Naive thymus-derived CD8-positive, alpha-beta T cell (primary cell): Measurements from ENCODE around the gene FAM83F. TPM values are rescaled to one million over a fixed set of nuclear protein-coding genes. Genes with fewer than 3 reads are reported as not detected.
A peak's percentile ranks its signal among the peaks of the same experiment; 100 is the strongest.
"Not testable (repeated sequence)": the region's sequence is repeated elsewhere in the genome, so short reads cannot be mapped to it uniquely, and the experiment has no call there.

Source experiments
- ATAC-seq, 2 donors: fragments of 150-1000 bp; cut with Tn5 transposase in 1 of 2; sonication (Bioruptor Pico), chemical (Tn5 transposase) in 1 of 2; 1 replicate in 1 of 2; 2 replicates in 1 of 2; pipeline ENCODE4 v1.10.0; 2021; ENCODE audit warnings: mild to moderate bottlenecking in 2 of 2, moderate library complexity in 2 of 2
- POLR2A ChIA-PET: fragments of 350-600 bp; sonication (Branson Sonifier 250); formaldehyde crosslinking; loops from one replicate; lab custom pipeline; 2021; ENCODE audit warnings: antibody characterized with exemption; lab: Charles Lee
- DNase-seq, 10 donors: peaks; one replicate each; pipeline versions ENCODE4 v3.0.0 to v3.0.0-alpha.2; 2020 to 2022
- H3K27ac Mint-ChIP-seq, 10 donors: one replicate each; pipeline ENCODE4 v1.8.0; 2020 to 2022; ENCODE audit warnings: mild to moderate bottlenecking in 10 of 10, mixed read lengths in 10 of 10, moderate library complexity in 4 of 10, inconsistent platforms in 1 of 10
- H3K27me3 Mint-ChIP-seq, 5 donors: one replicate each; pipeline ENCODE4 v1.8.0; 2021 to 2022; ENCODE audit warnings: mixed read lengths in 5 of 5
- H3K36me3 Mint-ChIP-seq, 3 donors: one replicate each; pipeline ENCODE4 v1.8.0; 2020 to 2022; ENCODE audit warnings: mixed read lengths in 3 of 3, mild to moderate bottlenecking in 2 of 3, inconsistent platforms in 1 of 3
- H3K4me1 Mint-ChIP-seq, 4 donors: one replicate each; pipeline ENCODE4 v1.8.0; 2021 to 2022; ENCODE audit warnings: mixed read lengths in 4 of 4
- H3K4me3 Mint-ChIP-seq, 10 donors: one replicate each; pipeline ENCODE4 v1.8.0; 2020 to 2022; ENCODE audit warnings: mild to moderate bottlenecking in 10 of 10, mixed read lengths in 10 of 10, moderate library complexity in 6 of 10, inconsistent platforms in 1 of 10
- H3K9me3 Mint-ChIP-seq, 9 donors: one replicate each; pipeline ENCODE4 v1.8.0; 2020 to 2022; ENCODE audit warnings: mixed read lengths in 9 of 9, mild to moderate bottlenecking in 3 of 9, inconsistent platforms in 1 of 9, moderate library complexity in 1 of 9
- polyA plus RNA-seq, 3 donors: library from polyadenylated mRNA; unstranded; fragments of 300-500 nt; fragmentation: Illumina TruSeq; gene quantifications; one replicate each; pipeline ENCODE4 v1.2.3, GENCODE V29; 2021
- total RNA-seq, 8 experiments: library from RNA in 2 of 8; stranded (reverse) in 2 of 8; gene quantifications; one replicate each; pipeline ENCODE4 v1.2.3 and lab custom pipeline; 2021 to 2026

Gene FAM83F
- total and polyA plus RNA-seq, 5 experiments from 2014 or later, result 0.01 to 1.2 (median 0.22) TPM; not detected in 1

DNA sequence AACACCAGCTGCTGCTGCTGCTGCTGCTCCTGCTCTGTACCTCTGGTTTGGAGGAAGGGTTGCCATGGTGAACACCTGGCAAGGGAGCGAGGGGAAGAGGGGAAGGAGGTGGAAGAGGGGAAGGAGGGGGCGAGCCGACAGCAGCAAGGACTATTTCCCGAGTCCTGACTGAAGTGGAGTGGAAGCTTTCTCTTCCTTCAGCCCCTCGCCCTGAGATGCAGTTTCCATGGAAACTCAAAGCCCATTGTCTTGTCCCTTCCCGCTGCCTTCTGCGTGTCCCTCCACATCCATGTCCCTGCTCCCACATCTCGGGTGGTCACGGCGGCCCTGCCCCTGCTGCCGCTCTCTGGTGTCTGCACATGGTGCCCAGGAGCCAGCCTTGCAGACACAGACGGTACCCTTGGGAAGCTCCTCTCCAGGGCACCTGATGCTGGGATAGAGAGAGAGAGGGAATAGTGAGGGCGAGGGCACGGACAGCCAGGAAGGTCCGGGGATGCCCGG is 28.6 kb downstream of the FAM83F start:
- H3K4me3 Mint-ChIP-seq, result no peak overlapping the region
- no peak for DNase-seq
- no peaks in the 10 kb centered on the region for H3K9me3 Mint-ChIP-seq
- H3K27ac Mint-ChIP-seq, result no peak overlapping the region
- POLR2A ChIA-PET, result interaction anchor here (0.6 to 3.8 kb wide), 4 partner anchors 36 to 489 kb away, joined by 3 to 22 read pairs (median 3); no protein-coding TSS in a partner anchor
- no peaks in the 10 kb centered on the region for H3K36me3 Mint-ChIP-seq
- H3K4me1 Mint-ChIP-seq, result peaks cover 2 to 8% (median 6%) of the 10 kb centered on the region in 4 donors
- no peaks in the 10 kb centered on the region for H3K27me3 Mint-ChIP-seq
- ATAC-seq, result no peak

DNA sequence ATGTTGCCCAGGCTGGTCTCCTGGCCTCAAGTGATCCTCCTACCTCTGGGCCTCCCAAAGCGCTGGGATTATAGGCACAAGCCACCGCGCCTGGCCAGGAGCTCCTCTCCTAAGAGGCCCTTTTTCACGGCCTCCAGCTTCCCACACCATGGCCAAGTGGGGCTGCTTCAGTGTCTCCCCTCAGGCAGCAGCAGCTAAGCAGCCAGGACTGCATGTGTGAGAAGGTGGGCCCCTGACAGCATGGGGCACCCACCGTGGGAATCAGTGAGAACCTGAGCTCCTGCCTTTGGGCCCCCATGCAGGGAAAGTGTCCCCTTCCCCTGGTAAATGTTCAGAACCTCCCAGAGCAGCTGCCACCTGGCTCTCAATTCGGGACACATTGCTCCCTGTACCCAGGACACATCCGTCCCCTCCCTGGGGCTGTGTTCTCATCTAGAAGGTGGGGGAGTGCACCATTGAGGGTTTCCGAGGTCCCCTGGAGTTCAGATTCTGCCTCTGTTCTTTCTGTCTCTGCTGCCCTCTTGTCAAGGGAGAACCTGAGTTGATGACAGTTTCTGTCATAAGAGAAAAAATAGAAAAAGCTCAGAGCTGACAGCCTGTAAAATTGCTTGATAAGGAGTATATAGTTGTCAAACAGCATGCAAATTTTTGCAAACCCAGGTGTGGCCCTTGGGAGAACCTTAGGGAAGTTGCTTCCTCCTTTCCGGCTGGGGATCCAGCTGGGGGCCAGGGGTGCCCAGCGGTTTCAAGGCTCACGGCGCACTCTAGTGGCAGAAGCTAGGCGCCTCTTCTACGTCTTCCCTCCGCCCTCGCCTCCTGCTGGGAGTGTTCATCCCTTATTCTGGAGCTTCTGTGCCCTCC is 29.7 kb downstream of the FAM83F start:
- no peaks in the 10 kb centered on the region for H3K36me3 Mint-ChIP-seq
- H3K27ac Mint-ChIP-seq, result peak overlapping the region in 4 of 10 donors; percentile 41 to 72 (median 48)
- peak; percentile 74 to 93 for ATAC-seq

DNA sequence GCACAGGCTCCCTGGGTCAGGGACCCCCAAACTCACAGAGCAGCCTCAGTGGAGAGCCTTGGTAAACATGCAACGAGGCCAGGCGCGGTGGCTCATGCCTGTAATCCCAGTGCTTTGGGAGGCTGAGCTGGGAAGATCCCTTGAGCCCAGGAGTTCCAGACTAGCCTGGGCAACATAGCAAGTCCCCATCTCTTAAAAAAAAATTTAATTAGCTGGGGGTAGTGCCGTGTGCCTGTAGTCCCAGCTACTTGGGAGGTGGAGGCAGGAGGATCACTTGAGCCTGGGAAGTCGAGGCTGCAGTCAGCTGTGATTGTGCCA is 30.3 kb downstream of the FAM83F start:
- H3K27me3 Mint-ChIP-seq, H3K9me3 Mint-ChIP-seq, H3K4me3 Mint-ChIP-seq, H3K4me1 Mint-ChIP-seq, H3K36me3 Mint-ChIP-seq, DNase-seq, ATAC-seq: not testable (repeated sequence)
- POLR2A ChIA-PET, result interaction anchor here (0.8 to 3.8 kb wide), 11 partner anchors 18 to 505 kb away, joined by 3 to 22 read pairs (median 4); partner anchors contain the start of gene ATF4
- H3K27ac Mint-ChIP-seq, result peak overlapping the region in 1 of 10 donors; percentile 52

More for the DNA sequence above, 29.7 kb downstream of the FAM83F start:
- no peaks in the 10 kb centered on the region for H3K9me3 Mint-ChIP-seq
- POLR2A ChIA-PET, result interaction anchor here (0.6 to 3.8 kb wide), 13 partner anchors 19 to 504 kb away, joined by 3 to 22 read pairs (median 4); partner anchors contain the start of gene ATF4
- no peak overlapping the region for H3K4me3 Mint-ChIP-seq
- H3K27me3 Mint-ChIP-seq, result no peaks in the 10 kb centered on the region
- peaks cover 2 to 8% (median 6%) of the 10 kb centered on the region in 4 donors for H3K4me1 Mint-ChIP-seq
- DNase-seq, result peak; percentile 29 to 74 (median 54)

DNA sequence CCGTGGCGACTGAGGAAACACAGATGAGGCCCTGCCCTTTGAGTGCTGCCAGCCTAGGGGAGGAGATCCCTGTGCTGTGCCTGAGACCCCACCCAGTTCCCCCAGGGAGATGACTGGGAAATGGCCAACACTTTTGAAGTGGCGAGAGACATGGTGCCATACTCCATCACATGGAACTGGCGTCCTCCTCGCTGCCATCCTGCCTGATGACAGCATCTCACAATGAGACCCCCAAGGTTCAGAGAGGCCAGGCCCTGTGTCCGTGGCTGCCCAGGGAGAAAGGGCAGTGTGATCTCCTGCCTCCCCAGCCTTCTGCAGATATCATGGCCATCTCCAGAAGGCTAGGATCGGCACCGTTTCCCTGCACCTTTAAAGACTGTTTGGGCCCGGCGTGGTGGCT is 31.1 kb downstream of the FAM83F start:
- H3K27ac Mint-ChIP-seq, result no peak overlapping the region
- DNase-seq (no peak), ATAC-seq (no peak)
- H3K4me3 Mint-ChIP-seq, result no peak overlapping the region
- no peaks in the 10 kb centered on the region for H3K27me3 Mint-ChIP-seq
- no peaks in the 10 kb centered on the region for H3K36me3 Mint-ChIP-seq
- POLR2A ChIA-PET, result interaction anchor here (3.8 kb wide), 1 partner anchor 130 kb away, joined by 22 read pairs; no protein-coding TSS in a partner anchor
- H3K9me3 Mint-ChIP-seq, result no peaks in the 10 kb centered on the region
- peaks cover 3 to 12% (median 9%) of the 10 kb centered on the region in 4 donors for H3K4me1 Mint-ChIP-seq

DNA sequence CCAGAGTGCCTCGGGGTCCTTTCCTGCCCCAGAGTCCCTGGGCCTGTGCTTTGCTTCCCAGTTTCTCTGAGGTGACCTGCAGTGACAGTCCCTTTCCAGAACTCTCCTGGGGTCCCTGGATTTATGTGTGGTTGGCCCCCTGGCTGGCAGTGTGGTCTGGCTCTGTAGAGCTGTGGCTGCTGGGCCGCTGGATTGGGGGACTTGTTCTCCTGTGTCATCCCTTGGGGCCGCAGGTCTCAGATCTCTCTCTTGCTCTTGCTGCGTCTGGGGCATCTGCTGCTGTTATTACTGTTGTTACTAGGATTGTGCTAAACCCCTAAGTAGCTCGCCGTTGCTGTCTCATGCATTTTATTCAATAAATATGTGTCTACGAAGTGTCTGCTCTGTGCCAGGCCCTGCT is 31.9 kb downstream of the FAM83F start:
- ATAC-seq, result no peak
- DNase-seq, result no peak
- Mint-ChIP-seq H3K4me1 (peaks cover 4 to 15% (median 12%) of the 10 kb centered on the region in 4 donors), H3K27me3 (no peaks in the 10 kb centered on the region), H3K27ac (peak overlapping the region in 1 of 10 donors; percentile 29), H3K9me3 (no peaks in the 10 kb centered on the region), H3K4me3 (no peak overlapping the region), H3K36me3 (no peaks in the 10 kb centered on the region)
- POLR2A ChIA-PET, result interaction anchor here (0.9 kb wide), 1 partner anchor 17 kb away, joined by 3 read pairs; no protein-coding TSS in a partner anchor

DNA sequence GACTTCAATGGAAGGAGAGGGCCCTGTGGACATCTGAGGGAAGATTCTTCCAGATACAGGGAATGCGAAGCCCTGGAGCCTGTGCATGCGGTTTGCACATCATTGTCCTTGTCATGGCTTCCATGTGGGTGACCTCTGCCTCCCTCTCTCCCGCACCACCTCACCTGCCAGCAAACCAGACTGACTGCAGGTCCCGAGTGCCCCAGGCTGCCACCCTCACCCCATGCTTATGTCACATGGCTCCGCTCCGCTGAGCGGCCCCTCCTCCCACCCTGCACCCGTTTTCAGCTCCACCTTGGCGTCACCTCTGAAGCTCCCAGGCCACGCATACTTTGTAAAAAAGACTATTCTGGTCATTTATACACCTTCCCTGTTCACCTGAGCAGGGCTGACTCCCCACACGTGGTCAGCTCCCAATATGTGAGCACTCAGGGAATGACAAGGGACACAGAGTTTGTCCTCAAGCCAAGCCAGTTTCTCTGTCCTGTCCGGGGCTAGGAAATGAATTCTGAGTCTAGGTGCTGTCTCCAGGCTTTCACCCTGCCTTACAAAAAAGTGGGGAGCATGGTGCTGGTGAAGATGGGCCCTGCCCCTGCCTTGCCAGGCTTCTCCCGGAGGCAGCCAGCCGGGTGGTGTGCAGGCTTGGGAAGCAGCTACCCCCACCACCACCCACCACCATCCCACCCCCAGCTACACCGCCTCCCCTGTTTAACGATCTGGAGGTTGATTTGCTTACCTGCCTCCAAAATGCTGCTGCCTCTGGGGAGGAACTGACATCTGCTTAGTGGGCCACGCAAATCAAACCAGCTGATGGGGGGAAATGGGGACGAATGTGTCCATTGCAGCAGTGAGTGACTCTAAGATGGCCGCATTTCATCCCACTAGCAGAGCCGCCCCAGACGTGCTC is 32.7 kb downstream of the FAM83F start:
- Mint-ChIP-seq H3K27me3 (no peaks in the 10 kb centered on the region), H3K9me3 (no peaks in the 10 kb centered on the region), H3K27ac (no peak overlapping the region), H3K36me3 (no peaks in the 10 kb centered on the region), H3K4me1 (peaks cover 6 to 15% (median 12%) of the 10 kb centered on the region in 4 donors), H3K4me3 (no peak overlapping the region)
- ATAC-seq, result no peak
- POLR2A ChIA-PET, result interaction anchor here (0.5 to 0.9 kb wide), 3 partner anchors 16 to 1269 kb away, joined by 3 read pairs; no protein-coding TSS in a partner anchor
- no peak for DNase-seq

DNA sequence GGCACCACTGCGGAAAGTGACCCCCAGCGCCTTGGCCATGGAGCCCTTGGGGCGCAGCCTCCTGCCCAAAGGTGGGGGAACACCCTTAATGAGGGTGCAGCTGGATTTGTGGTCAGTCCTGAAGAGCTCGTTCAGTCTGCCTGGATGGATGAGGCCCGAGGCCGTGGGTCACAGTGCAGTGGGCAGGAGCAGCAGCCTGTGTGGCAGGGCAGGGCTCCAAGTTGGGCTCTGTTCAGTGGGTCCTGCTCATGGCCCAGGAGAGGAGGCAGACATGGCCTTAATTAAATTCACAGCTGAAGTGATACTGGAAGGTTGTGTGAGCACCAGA is 33.3 kb downstream of the FAM83F start:
- DNase-seq, result no peak
- POLR2A ChIA-PET, result interaction anchor here (0.5 kb wide), 1 partner anchor 1270 kb away, joined by 3 read pairs; no protein-coding TSS in a partner anchor
- Mint-ChIP-seq H3K9me3 (no peaks in the 10 kb centered on the region), H3K4me1 (peaks cover 6 to 15% (median 12%) of the 10 kb centered on the region in 4 donors), H3K4me3 (no peak overlapping the region), H3K36me3 (no peaks in the 10 kb centered on the region), H3K27ac (no peak overlapping the region), H3K27me3 (no peaks in the 10 kb centered on the region)
- ATAC-seq, result no peak

DNA sequence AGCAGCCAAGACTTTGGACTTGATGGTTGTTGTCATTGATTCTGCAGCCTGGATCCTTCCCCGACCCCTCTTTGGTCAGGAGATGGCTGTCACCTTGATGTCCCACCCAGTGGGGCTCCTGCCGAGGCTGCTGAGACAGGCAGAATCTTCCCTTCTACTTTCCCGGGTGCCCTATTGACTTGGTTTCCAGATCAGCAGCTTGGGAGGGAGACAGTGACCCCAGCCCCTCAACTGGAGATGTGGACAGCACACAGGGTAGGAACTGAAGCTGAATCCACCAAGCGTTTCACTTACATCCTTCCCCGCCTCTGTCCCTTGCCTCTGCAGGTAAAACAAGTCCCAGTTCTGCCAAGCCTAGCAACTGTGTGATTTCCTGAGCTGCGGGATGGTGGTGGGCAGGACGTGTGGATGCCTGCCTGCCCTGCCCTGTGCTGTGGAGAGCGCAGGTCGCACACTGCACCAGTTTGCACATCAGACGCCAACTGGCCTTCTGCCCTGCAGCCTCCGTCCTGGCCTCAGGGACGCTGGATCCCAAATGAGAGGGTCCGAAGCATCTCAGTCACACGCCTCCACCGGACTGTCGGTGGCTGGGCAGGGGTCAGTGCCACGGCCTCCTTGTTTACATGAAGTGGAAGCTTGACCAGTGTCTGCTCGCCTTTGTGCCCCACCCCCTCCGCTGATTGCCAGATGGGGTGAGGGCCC is 34.6 kb downstream of the FAM83F start:
- H3K4me1 Mint-ChIP-seq, result peaks cover 6 to 15% (median 11%) of the 10 kb centered on the region in 4 donors
- ATAC-seq, result no peak

DNA sequence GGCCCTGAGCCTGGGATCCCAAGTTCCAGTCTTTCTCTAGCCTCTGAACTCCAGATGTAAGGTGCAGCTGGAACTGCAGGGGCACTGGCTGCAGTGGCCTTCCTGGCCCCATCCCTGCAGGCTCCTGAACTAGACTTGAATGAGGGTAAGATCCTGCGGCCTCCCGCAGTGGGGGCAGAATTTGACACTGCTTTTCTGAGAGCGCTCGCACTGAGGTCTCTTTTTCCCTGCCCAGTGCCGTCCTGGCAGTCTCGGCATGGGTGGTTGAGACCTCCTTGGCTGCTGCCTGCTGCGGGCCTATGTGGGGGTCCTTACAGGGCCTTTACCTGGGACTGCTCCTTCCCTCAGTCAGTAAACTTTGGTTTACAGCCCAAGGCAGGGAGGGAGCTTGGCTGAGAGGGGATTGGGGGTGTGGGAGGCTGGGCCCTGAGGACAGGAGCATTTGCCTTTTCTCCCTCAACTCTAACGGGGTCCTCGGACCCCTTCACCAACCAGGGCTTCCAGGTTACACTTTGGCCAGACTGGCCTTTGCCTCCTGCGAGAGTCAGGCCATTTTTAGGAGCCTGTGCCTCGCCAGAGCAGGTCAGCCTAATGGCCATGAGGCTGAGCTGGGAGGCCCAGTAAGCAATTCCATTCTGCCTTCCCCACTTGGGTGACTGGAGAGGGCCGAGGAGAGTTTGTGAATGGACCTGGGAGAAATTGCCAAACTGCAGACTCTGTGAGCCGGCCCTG is 35.4 kb downstream of the FAM83F start:
- no peaks in the 10 kb centered on the region for H3K36me3 Mint-ChIP-seq
- H3K9me3 Mint-ChIP-seq, result no peaks in the 10 kb centered on the region
- ATAC-seq (no peak), DNase-seq (no peak)
- POLR2A ChIA-PET, result interaction anchor here (1.0 to 1.4 kb wide), 2 partner anchors 9 to 529 kb away, joined by 3 read pairs; no protein-coding TSS in a partner anchor
- peak overlapping the region in 1 of 10 donors; percentile 51 for H3K27ac Mint-ChIP-seq
- no peaks in the 10 kb centered on the region for H3K27me3 Mint-ChIP-seq
- no peak overlapping the region for H3K4me3 Mint-ChIP-seq
- peaks cover 4 to 9% (median 6%) of the 10 kb centered on the region in 4 donors for H3K4me1 Mint-ChIP-seq

More for the DNA sequence above, 34.6 kb downstream of the FAM83F start:
- POLR2A ChIA-PET, result interaction anchor here (0.7 kb wide), 1 partner anchor 164 kb away, joined by 3 read pairs; no protein-coding TSS in a partner anchor
- no peak overlapping the region for H3K27ac Mint-ChIP-seq
- no peak for DNase-seq
- no peaks in the 10 kb centered on the region for H3K9me3 Mint-ChIP-seq
- H3K36me3 Mint-ChIP-seq, result no peaks in the 10 kb centered on the region
- no peak overlapping the region for H3K4me3 Mint-ChIP-seq
- no peaks in the 10 kb centered on the region for H3K27me3 Mint-ChIP-seq

DNA sequence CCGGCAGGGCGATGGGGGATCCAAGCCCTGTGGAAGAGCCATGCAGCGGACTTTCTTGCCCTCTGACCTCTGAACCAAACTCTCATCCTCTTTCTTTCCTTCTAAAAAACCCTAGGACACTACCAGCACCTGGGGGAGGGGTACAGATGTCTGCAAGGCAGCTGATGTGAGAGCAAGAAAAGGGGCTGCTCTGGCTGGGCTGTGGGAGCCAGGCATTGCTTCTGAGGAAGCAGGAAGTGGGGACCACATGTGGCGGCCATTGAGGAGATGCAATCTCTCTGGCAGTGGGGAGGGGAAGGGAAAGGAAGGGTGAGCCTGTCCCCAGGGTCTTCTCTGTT is 36.0 kb downstream of the FAM83F start:
- no peaks in the 10 kb centered on the region for H3K36me3 Mint-ChIP-seq
- H3K27ac Mint-ChIP-seq, result peak overlapping the region in 2 of 10 donors; percentile 38 to 51
- H3K4me3 Mint-ChIP-seq, result no peak overlapping the region
- H3K27me3 Mint-ChIP-seq, result no peaks in the 10 kb centered on the region
- POLR2A ChIA-PET, result interaction anchor here (1.0 to 1.4 kb wide), 2 partner anchors 9 to 530 kb away, joined by 3 read pairs; no protein-coding TSS in a partner anchor
- H3K9me3 Mint-ChIP-seq, result no peaks in the 10 kb centered on the region
- H3K4me1 Mint-ChIP-seq, result peaks cover 4 to 9% (median 6%) of the 10 kb centered on the region in 4 donors
- ATAC-seq (peak in 1 of 2 donors; percentile 55), DNase-seq (no peak)

DNA sequence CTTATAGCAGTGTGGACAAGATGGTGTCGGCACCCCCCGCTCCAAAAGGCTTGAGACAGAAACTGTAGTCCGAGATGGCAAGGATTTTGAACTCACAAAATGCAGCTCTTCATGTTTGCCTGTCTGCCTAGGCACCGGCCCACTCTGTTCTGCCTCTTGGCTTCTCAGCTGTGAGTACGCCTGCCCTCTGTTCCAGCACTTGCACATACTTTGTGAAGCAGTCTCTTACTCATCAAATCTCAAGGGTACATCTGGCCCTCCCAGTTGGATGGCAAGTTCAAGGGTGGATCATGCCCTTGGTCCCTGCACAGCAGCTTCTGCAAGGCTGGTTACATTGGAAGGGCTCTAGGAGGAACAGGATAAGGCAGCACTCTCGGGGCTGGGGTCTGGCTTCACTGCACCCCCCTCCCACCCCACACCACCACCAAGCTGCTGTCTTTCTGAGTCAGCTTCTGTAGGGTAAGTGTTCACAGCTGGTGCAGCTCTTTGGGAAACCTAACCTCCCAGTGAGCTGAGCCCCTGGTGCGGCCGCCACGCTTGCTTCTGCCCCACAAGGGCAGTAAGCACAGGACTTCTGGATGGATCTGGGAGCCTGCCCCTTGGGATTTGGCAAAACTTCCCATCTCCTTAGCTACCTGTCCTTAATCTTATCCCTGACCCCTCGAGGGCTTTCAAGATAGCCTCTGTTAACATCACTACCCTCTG is 37.2 kb downstream of the FAM83F start:
- no peak for ATAC-seq
- Mint-ChIP-seq H3K36me3 (no peaks in the 10 kb centered on the region), H3K9me3 (no peaks in the 10 kb centered on the region), H3K4me1 (peaks cover 4 to 12% (median 6%) of the 10 kb centered on the region in 4 donors), H3K27ac (peak overlapping the region in 1 of 10 donors; percentile 27), H3K4me3 (no peak overlapping the region), H3K27me3 (no peaks in the 10 kb centered on the region)
- no peak for DNase-seq
- POLR2A ChIA-PET, result no interaction called here
